Activated T-cell treated with anti-CD3 and anti-CD28 coated beads for 4 hours (primary cell): ENCODE measurements around the gene KRT35.
A peak's percentile ranks its signal among the peaks of the same experiment; 100 is the strongest.

Experiments
- DNase-seq: peaks from one replicate; pipeline ENCODE4 v3.0.0-alpha.2; 2020

The KRT35 gene

GRCh38 chr17:41511116-41511515 lies 30.2 kb upstream of the KRT35 start:
- no peak for DNase-seq

GRCh38 chr17:41510251-41511065 lies 29.5 kb upstream of the KRT35 start:
- DNase-seq = no peak

GRCh38 chr17:41507315-41507880 lies 26.4 kb upstream of the KRT35 start:
- DNase-seq = no peak

- no peak for DNase-seq
Measured at GRCh38 chr17:41505809-41506767, 25.1 kb upstream of the KRT35 start.

GRCh38 chr17:41505007-41505808 lies 24.3 kb upstream of the KRT35 start, which contains the start of gene KRT13:
KRT13 (minus strand) TSS chr17:41505612; CDS start chr17:41505550, 62 bp downstream.
- DNase-seq = no peak

- no peak for DNase-seq
Measured at GRCh38 chr17:41504246-41504977, 23.5 kb upstream of the KRT35 start.

- no peak for DNase-seq
Measured at GRCh38 chr17:41503202-41503601, 22.3 kb upstream of the KRT35 start.

- DNase-seq = no peak
Measured at GRCh38 chr17:41500131-41500911, 19.4 kb upstream of the KRT35 start.

GRCh38 chr17:41499714-41500113 lies 18.8 kb upstream of the KRT35 start:
- DNase-seq = no peak

GRCh38 chr17:41498276-41498675 lies 17.3 kb upstream of the KRT35 start:
- DNase-seq = no peak

- DNase-seq = peak; percentile 8
Measured at GRCh38 chr17:41496803-41497484, 16.0 kb upstream of the KRT35 start.

- DNase-seq = no peak
Measured at GRCh38 chr17:41494524-41494923, 13.6 kb upstream of the KRT35 start.

GRCh38 chr17:41492771-41493170 lies 11.8 kb upstream of the KRT35 start:
- DNase-seq = no peak

- no peak for DNase-seq
Measured at GRCh38 chr17:41492351-41492750, 11.4 kb upstream of the KRT35 start.

- no peak for DNase-seq
Measured at GRCh38 chr17:41491476-41491875, 10.5 kb upstream of the KRT35 start.

GRCh38 chr17:41490000-41490990 lies 9.3 kb upstream of the KRT35 start:
- no peak for DNase-seq

GRCh38 chr17:41489531-41489930 lies 8.6 kb upstream of the KRT35 start, which contains the start of gene KRT36:
KRT36 (minus strand) TSS chr17:41489910; CDS start chr17:41489864, 46 bp downstream.
- DNase-seq = no peak

GRCh38 chr17:41486809-41487530 lies 6.0 kb upstream of the KRT35 start:
- DNase-seq = no peak
